T-helper 2 cell (primary cell): ENCODE measurements around the gene SUPT16H.
"Not testable (repeated sequence)": the region's sequence is repeated elsewhere in the genome, so short reads cannot be mapped to it uniquely, and the experiment has no call there.

Experiments used
- DNase-seq, 5 experiments: peaks; one replicate each; pipeline versions ENCODE4 v3.0.0 to v3.0.0-alpha.2; 2012 to 2022

The SUPT16H gene

GRCh38 chr14:21367582-21368144, 16.2 kb downstream of the SUPT16H start:
- DNase-seq, result no peak

- DNase-seq, result no peak
These were observed 27.3 kb downstream of the SUPT16H start for GRCh38 chr14:21356511-21356910.

- DNase-seq, result no peak
These were observed 31.2 kb downstream of the SUPT16H start for GRCh38 chr14:21352587-21352986.

GRCh38 chr14:21350539-21350938, 33.3 kb downstream of the SUPT16H start:
- no peak for DNase-seq

GRCh38 chr14:21347201-21347600, 36.6 kb downstream of the SUPT16H start:
- DNase-seq, result no peak

- DNase-seq, result no peak
These were observed 37.2 kb downstream of the SUPT16H start for GRCh38 chr14:21346532-21347135.

GRCh38 chr14:21343035-21343794, 40.6 kb downstream of the SUPT16H start:
- no peak for DNase-seq

- DNase-seq, result no peak
These were observed 49.5 kb downstream of the SUPT16H start for GRCh38 chr14:21334202-21334906.

GRCh38 chr14:21332950-21333349, 50.9 kb downstream of the SUPT16H start:
- DNase-seq, result peak in 1 of 5 experiments; percentile 21

GRCh38 chr14:21326972-21327371, 56.8 kb downstream of the SUPT16H start:
- DNase-seq, result peak in 1 of 5 experiments; percentile 4

GRCh38 chr14:21322716-21323115, 61.1 kb downstream of the SUPT16H start:
- DNase-seq, result no peak

GRCh38 chr14:21320913-21321312, 62.9 kb downstream of the SUPT16H start:
- DNase-seq, result no peak

GRCh38 chr14:21317398-21317797, 66.4 kb downstream of the SUPT16H start:
- no peak for DNase-seq

GRCh38 chr14:21313512-21313911, 70.3 kb downstream of the SUPT16H start:
- DNase-seq, result no peak

- no peak for DNase-seq
These were observed 72.2 kb downstream of the SUPT16H start for GRCh38 chr14:21311614-21312013.

- DNase-seq, result no peak
These were observed 73.9 kb downstream of the SUPT16H start for GRCh38 chr14:21309956-21310355.

- DNase-seq, result no peak
These were observed 74.6 kb downstream of the SUPT16H start for GRCh38 chr14:21309238-21309636.

- peak; percentile 19 to 86 (median 69) for DNase-seq
These were observed 75.2 kb downstream of the SUPT16H start for GRCh38 chr14:21308479-21309237.

- no peak for DNase-seq
These were observed 75.7 kb downstream of the SUPT16H start for GRCh38 chr14:21308132-21308478.

- no peak for DNase-seq
These were observed 76.2 kb downstream of the SUPT16H start for GRCh38 chr14:21307637-21308036.

GRCh38 chr14:21302836-21303140, 81.0 kb downstream of the SUPT16H start:
- not testable (repeated sequence) for DNase-seq

GRCh38 chr14:21302013-21302835, 81.6 kb downstream of the SUPT16H start:
- no peak for DNase-seq
